HG03039 (cell line): Measurements from ENCODE around the gene PLCB3.

Source experiments
- ATAC-seq: cut with Tn5 transposase; IDR thresholded peaks from one replicate; pipeline ENCODE4 v1.9.1; 2021; ENCODE audit warnings: mild to moderate bottlenecking, moderate library complexity; ENCODE audit not compliant: unreplicated experiment

The PLCB3 gene

GRCh38 chr11:64317961-64318765, 66.8 kb downstream of the PLCB3 start, which contains the start of gene PRDX5:
Gene PRDX5, plus strand, starts transcription at chr11:64318121. Its CDS starts 95 bp downstream, at chr11:64318216.
- ATAC-seq = peak; percentile 74
